ENCODE data around the gene CMBL.

CMBL gene

DNA sequence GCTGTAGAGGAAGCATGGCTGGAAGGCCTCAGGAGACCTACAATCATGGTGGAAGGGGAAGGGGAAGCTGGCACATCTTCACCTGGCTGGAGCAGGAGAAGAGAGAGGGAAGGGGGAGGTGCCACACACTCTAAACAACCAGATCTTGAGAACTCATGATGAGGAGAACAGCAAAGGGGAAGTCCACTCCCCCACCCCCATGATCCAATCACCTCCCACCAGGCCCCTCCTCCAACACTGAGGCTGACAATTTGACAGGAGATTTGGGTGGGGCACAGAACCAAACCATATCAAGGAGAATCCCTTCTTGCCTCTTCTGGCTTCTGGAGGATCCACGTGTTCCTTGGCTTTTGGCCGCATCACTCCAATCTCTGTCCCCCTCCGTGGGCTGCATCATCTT, 13.1 kb upstream of the CMBL start:
- Histone ChIP-seq H3K4me3 (ENCODE audit: severe bottlenecking) (no peak overlapping the region), H3K27ac (ENCODE audit: poor library complexity, severe bottlenecking) (no peak overlapping the region), H3K9me3 (ENCODE audit: severe bottlenecking) (no peaks in the 10 kb centered on the region), H3K36me3 (ENCODE audit: low read depth) (no peaks in the 10 kb centered on the region), H3K27me3 (ENCODE audit: insufficient read depth, poor library complexity, severe bottlenecking) (no peaks in the 10 kb centered on the region), H3K4me1 (ENCODE audit: insufficient read depth, poor library complexity, severe bottlenecking) (no peaks in the 10 kb centered on the region)
- DNase-seq (ENCODE audit: low spot score) (no peak), ATAC-seq (ENCODE audit: low read depth) (no peak)
- TF ChIP-seq, protein P1, sequence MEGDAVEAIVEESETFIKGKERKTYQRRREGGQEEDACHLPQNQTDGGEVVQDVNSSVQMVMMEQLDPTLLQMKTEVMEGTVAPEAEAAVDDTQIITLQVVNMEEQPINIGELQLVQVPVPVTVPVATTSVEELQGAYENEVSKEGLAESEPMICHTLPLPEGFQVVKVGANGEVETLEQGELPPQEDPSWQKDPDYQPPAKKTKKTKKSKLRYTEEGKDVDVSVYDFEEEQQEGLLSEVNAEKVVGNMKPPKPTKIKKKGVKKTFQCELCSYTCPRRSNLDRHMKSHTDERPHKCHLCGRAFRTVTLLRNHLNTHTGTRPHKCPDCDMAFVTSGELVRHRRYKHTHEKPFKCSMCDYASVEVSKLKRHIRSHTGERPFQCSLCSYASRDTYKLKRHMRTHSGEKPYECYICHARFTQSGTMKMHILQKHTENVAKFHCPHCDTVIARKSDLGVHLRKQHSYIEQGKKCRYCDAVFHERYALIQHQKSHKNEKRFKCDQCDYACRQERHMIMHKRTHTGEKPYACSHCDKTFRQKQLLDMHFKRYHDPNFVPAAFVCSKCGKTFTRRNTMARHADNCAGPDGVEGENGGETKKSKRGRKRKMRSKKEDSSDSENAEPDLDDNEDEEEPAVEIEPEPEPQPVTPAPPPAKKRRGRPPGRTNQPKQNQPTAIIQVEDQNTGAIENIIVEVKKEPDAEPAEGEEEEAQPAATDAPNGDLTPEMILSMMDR (IDR thresholded peaks at IDR 0.05; ENCODE audit: poor library complexity, severe bottlenecking): no peak

DNA sequence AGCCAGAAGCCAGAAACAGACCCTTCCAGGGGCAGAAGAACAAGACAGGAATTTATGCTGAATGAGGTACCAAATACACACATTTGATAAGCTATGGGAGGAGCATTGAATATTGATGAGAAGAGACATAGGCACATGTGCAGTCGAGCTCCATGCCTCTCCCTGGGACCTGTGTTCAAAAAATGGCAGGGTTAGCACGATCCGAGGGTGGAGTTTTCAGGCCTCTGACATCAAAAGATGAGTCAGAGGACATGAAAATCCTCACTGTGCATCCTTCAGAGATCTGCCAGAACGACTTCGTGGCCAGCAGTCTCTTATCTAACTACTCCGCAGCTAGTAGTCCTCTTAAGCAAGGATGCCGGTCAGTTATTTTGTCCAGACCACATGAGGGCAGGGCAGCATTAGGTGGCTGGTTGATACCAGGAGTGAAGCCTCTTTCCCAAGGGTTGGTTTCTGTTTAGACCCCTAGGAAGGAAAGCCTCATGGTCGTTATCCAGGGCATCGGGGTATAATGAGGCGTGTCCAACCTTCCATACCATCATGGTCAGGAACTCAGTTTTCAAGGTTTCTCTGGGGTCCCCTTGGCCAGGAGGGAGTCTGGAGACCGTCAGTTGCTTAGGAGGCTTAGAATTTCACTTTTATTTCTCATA, 11.6 kb upstream of the CMBL start:
- no peaks in the 10 kb centered on the region for H3K27me3 ChIP-seq (ENCODE audit: insufficient read depth, poor library complexity, severe bottlenecking)
- TF ChIP-seq, protein P1 (IDR thresholded peaks at IDR 0.05; ENCODE audit: poor library complexity, severe bottlenecking): no peak
- no peak overlapping the region for H3K4me3 ChIP-seq (ENCODE audit: severe bottlenecking)
- no peak overlapping the region for H3K27ac ChIP-seq (ENCODE audit: poor library complexity, severe bottlenecking)
- DNase-seq (ENCODE audit: low spot score) (peak; percentile 15), ATAC-seq (ENCODE audit: low read depth) (no peak)
- no peaks in the 10 kb centered on the region for H3K9me3 ChIP-seq (ENCODE audit: severe bottlenecking)
- H3K4me1 ChIP-seq (ENCODE audit: insufficient read depth, poor library complexity, severe bottlenecking): no peaks in the 10 kb centered on the region
- H3K36me3 ChIP-seq (ENCODE audit: low read depth): no peaks in the 10 kb centered on the region

DNA sequence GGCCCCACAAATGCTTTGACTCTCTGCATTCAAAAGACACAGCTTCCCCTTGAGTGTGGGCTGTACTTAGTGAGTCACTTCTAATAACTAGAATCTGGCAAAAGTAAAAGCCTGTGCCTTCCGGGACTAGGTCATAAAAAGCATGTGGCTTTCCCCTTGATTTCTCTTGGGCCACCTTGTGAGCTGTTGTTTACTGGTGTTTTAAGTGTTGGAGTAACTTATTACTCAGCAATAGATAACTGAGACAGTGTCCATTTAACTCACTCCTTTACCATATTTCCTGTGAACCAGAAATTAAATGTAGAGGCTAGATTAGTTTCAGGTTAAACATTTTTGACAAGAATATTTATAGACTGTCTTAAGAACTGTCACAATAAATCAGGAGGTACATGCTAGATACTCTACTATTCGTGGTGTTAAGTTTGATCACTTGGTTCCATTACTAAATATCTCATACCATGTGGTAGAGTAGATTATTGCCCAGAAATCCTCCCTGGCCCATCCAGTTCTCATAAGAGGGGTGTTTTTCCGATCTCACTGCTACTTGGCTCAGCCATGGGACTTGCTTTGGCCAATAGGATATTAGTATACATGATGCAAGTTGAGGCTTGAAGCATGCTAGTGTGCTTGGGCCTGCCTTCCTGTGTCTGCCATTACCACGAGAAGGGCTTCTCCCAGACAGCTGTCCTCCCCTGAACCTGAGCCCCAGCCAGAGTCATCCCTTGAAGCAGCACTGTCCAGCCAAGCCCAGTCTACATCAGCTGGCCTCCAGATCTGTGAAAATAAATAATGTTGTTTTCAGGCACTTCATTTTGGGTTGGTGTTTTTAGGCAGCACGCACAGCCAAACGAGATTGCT, 10.4 kb upstream of the CMBL start:
- no peaks in the 10 kb centered on the region for H3K27me3 ChIP-seq (ENCODE audit: insufficient read depth, poor library complexity, severe bottlenecking)
- H3K36me3 ChIP-seq (ENCODE audit: low read depth): no peaks in the 10 kb centered on the region
- no peak for DNase-seq (ENCODE audit: low spot score)
- H3K27ac ChIP-seq (ENCODE audit: poor library complexity, severe bottlenecking): no peak overlapping the region
- no peak overlapping the region for H3K4me3 ChIP-seq (ENCODE audit: severe bottlenecking)
- ATAC-seq (ENCODE audit: low read depth): peak; percentile 63; the same call in 2 of the 3 replicates
- no peaks in the 10 kb centered on the region for H3K4me1 ChIP-seq (ENCODE audit: insufficient read depth, poor library complexity, severe bottlenecking)
- no peaks in the 10 kb centered on the region for H3K9me3 ChIP-seq (ENCODE audit: severe bottlenecking)
- TF ChIP-seq, protein P1 (IDR thresholded peaks at IDR 0.05; ENCODE audit: poor library complexity, severe bottlenecking): no peak

DNA sequence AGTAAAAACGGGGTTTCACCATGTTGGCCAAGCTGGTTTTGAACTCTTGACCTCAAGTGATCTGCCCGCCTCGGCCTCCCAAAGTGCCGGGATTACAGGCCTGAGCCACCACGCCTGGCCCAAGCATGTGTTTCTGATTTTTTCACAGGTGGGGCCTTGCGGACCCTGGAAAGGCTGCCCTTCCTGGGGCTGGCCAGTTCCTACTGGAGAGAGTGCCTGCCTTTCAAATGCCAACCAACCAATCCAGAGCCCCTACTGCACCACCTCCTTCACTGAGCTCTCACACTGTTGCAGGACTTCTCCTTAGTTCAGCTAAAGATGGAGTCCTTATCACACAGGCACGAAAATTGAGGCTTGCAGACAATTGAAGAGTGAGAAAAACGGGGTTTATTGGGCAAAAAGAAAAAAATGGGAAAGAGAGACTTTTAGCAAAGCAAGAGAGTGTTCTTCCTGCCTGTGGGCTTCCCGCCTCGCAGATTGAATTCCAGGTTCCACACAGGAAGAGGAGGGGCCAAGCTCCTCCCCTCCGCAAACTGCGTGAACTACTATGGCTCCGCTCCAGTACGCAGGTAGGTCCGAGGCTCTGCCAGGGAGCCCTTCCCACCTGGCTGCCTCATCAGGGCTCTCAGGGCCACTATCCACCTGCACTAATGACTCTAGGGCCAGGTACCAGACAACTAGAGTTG, 8.3 kb upstream of the CMBL start:
- DNase-seq (ENCODE audit: low spot score) (no peak), ATAC-seq (ENCODE audit: low read depth) (no peak)
- Histone ChIP-seq H3K4me3 (ENCODE audit: severe bottlenecking) (no peak overlapping the region), H3K9me3 (ENCODE audit: severe bottlenecking) (no peaks in the 10 kb centered on the region), H3K4me1 (ENCODE audit: insufficient read depth, poor library complexity, severe bottlenecking) (peaks cover 1% of the 10 kb centered on the region), H3K36me3 (ENCODE audit: low read depth) (no peaks in the 10 kb centered on the region), H3K27me3 (ENCODE audit: insufficient read depth, poor library complexity, severe bottlenecking) (no peaks in the 10 kb centered on the region), H3K27ac (ENCODE audit: poor library complexity, severe bottlenecking) (no peak overlapping the region)
- TF ChIP-seq, protein P1 (IDR thresholded peaks at IDR 0.05; ENCODE audit: poor library complexity, severe bottlenecking): no peak
